ENCODE measurements around the gene TEX13B. TPM values are rescaled to one million over a fixed set of nuclear protein-coding genes. Genes with fewer than 3 reads are reported as not detected.

TEX13B gene
- total and polyA plus RNA-seq, 4 donors: not detected

DNA sequence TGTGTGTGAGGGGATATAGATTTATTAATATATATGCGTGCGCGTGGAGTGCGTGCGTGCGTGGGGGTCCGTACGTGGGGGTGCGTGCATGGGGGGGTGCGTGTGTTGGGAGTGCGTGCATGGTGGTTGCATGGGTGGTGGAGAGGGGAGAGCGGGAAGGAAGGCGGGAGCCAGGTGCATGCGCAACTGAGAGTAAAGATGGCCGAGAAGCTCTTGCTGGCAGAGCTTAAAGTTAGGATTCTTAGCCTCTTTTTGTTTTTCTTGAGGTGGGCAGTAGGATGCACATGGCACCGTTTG, 45.8 kb downstream of the TEX13B start:
- no peak for TF ChIP-seq HNF4A (conservative IDR thresholded peaks at IDR 0.05)
- no peak for TF ChIP-seq TAF1 (conservative IDR thresholded peaks at IDR 0.05)
- TF ChIP-seq MAX (IDR thresholded peaks at IDR 0.05): no peak
- no peak for TF ChIP-seq NR2F2 (IDR thresholded peaks at IDR 0.05)
- TF ChIP-seq RXRA (IDR thresholded peaks at IDR 0.05): no peak
- TF ChIP-seq CTCF (IDR thresholded peaks at IDR 0.05; ENCODE audit: low read depth, low read length, missing input control): no peak
- TF ChIP-seq FOXA1 (IDR thresholded peaks at IDR 0.05): no peak
- TF ChIP-seq SP1 (IDR thresholded peaks at IDR 0.05): no peak
- no peak for TF ChIP-seq HNF4G (IDR thresholded peaks at IDR 0.05)
- TF ChIP-seq YY1 (IDR thresholded peaks at IDR 0.05): no peak
- TF ChIP-seq, protein P1, sequence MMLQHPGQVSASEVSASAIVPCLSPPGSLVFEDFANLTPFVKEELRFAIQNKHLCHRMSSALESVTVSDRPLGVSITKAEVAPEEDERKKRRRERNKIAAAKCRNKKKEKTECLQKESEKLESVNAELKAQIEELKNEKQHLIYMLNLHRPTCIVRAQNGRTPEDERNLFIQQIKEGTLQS (IDR thresholded peaks at IDR 0.05): no peak
- no peak for TF ChIP-seq ZBTB33 (IDR thresholded peaks at IDR 0.05)
- TF ChIP-seq FOXA2 (IDR thresholded peaks at IDR 0.05): no peak
- peaks cover 0 to 2% (median under 1%) of the 10 kb centered on the region in 4 donors for H3K27me3 ChIP-seq (ENCODE audit: control insufficient read depth in 4 of 4, insufficient read depth in 4 of 4, low read length in 3 of 4)
- H3K4me1 ChIP-seq (ENCODE audit: control insufficient read depth in 4 of 4, insufficient read depth in 4 of 4, low read length in 3 of 4): no peaks in the 10 kb centered on the region
- H3K36me3 ChIP-seq (ENCODE audit: control insufficient read depth in 4 of 4, insufficient read depth in 3 of 4, low read depth in 1 of 4, low read length in 3 of 4): no peaks in the 10 kb centered on the region
- no peak overlapping the region for H3K9ac ChIP-seq (ENCODE audit: low read depth in 1 of 2, low read length in 2 of 2)
- H3K9me3 ChIP-seq (ENCODE audit: control insufficient read depth in 4 of 4, low read length in 3 of 4): peaks cover 0 to 2% (median 0%) of the 10 kb centered on the region in 4 donors
- DNase-seq (ENCODE audit: low spot score): no peak
- H3K27ac ChIP-seq (ENCODE audit: low read depth in 1 of 2, low read length in 2 of 2): no peak overlapping the region
- no peak overlapping the region for H3K4me3 ChIP-seq (ENCODE audit: low read depth in 1 of 3, low read length in 3 of 3)
- WGBS: 41% methylated on average over 16 of the region's 16 CpGs

GRCh38 chrX:107935664-107936433, 46.3 kb downstream of the TEX13B start:
- WGBS: 17% methylated on average over 48 of the region's 48 CpGs
- H3K27ac ChIP-seq (ENCODE audit: low read depth in 1 of 2, low read length in 2 of 2): no peak overlapping the region
- H3K27me3 ChIP-seq (ENCODE audit: control insufficient read depth in 4 of 4, insufficient read depth in 4 of 4, low read length in 3 of 4): peaks cover 0 to 2% (median under 1%) of the 10 kb centered on the region in 4 donors
- DNase-seq (ENCODE audit: low spot score): no peak
- H3K9ac ChIP-seq (ENCODE audit: low read depth in 1 of 2, low read length in 2 of 2): no peak overlapping the region
- peaks cover 0 to 2% (median 0%) of the 10 kb centered on the region in 4 donors for H3K9me3 ChIP-seq (ENCODE audit: control insufficient read depth in 4 of 4, low read length in 3 of 4)
- no peak overlapping the region for H3K4me3 ChIP-seq (ENCODE audit: low read depth in 1 of 3, low read length in 3 of 3)
- no peaks in the 10 kb centered on the region for H3K4me1 ChIP-seq (ENCODE audit: control insufficient read depth in 4 of 4, insufficient read depth in 4 of 4, low read length in 3 of 4)
- no peak for TF ChIP-seq CTCF (IDR thresholded peaks at IDR 0.05; ENCODE audit: low read depth, low read length, missing input control)
- no peak for TF ChIP-seq YY1 (IDR thresholded peaks at IDR 0.05)
- no peak for TF ChIP-seq MAX (IDR thresholded peaks at IDR 0.05)
- TF ChIP-seq JUND (IDR thresholded peaks at IDR 0.05): no peak
- TF ChIP-seq HNF4G (IDR thresholded peaks at IDR 0.05): no peak
- no peak for TF ChIP-seq EGR1 (IDR thresholded peaks at IDR 0.05; ENCODE audit: low read depth in 2 of 2)
- TF ChIP-seq FOXA2 (IDR thresholded peaks at IDR 0.05): no peak
- TF ChIP-seq GABPA (IDR thresholded peaks at IDR 0.05 in 1 of 2, conservative IDR thresholded peaks at IDR 0.05 in 1 of 2): no peak
- no peak for TF ChIP-seq TAF1 (conservative IDR thresholded peaks at IDR 0.05)
- TF ChIP-seq, protein P1 (IDR thresholded peaks at IDR 0.05): no peak
- TF ChIP-seq REST (IDR thresholded peaks at IDR 0.05): no peak
- TF ChIP-seq RAD21 (IDR thresholded peaks at IDR 0.05): no peak
- TF ChIP-seq NR2F2 (IDR thresholded peaks at IDR 0.05): no peak
- TF ChIP-seq HNF4A (conservative IDR thresholded peaks at IDR 0.05): no peak
- no peak for TF ChIP-seq RXRA (IDR thresholded peaks at IDR 0.05)
- H3K36me3 ChIP-seq (ENCODE audit: control insufficient read depth in 4 of 4, insufficient read depth in 3 of 4, low read depth in 1 of 4, low read length in 3 of 4): no peaks in the 10 kb centered on the region

All from liver (tissue), 9 donors.